Activated CD4-positive, alpha-beta T cell treated with anti-CD3 and anti-CD28 coated beads, Interleukin-2, amount 50 U/mL, for 16 hours (primary cell): ENCODE data around the gene GTPBP2.
"Not testable (repeated sequence)": the region's sequence is repeated elsewhere in the genome, so short reads cannot be mapped to it uniquely, and the experiment has no call there.

ENCODE experiments used
- DNase-seq: peaks from one replicate; pipeline ENCODE4 v3.0.0-alpha.2; 2020

GTPBP2 gene

DNA sequence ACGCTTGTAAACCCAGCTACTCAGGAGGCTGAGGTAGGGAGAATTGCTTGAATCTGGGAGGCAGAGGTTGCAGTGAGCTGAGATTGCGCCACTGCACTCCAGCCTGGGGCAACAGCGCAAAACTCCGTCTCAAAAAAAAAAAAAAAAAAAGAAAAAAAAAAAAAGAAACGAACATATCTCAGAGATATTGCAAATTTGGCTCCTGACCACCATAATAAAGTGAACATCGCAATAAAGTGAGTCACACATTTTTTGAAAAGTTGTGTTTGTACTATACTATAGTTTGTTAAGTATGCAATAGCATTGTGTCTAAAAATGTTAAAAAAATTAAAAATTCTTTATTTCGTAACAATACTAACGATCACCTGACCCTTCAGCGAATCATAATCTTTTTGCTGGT lies 29.1 kb upstream of the GTPBP2 start:
- DNase-seq: no peak

DNA sequence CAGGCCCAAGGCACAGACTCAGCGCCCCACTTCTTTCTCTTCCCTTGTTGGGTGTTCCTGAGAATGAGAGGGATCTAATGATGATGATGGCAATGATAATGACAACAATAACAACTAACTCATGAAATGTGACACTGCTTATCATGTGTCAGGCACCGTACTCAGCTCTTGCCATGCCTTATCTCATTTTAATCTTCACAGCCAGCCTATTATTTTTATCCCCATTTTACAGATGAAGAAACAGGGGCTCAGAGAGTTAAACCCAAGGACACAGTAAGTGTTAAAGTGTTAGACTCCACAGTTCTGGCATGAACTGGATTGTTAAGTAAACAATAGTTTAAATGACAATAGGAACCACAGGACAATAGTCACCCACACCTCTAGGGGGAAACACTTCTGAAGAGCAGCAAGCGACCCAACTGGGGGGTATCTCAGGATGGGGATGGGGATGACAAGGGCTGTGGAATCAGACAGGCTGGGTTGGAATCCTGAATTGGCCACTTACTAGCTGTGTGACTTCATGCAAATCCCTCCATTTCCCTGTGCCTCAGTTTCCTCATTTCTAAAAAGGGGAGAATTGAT lies 28.2 kb upstream of the GTPBP2 start:
- no peak for DNase-seq

DNA sequence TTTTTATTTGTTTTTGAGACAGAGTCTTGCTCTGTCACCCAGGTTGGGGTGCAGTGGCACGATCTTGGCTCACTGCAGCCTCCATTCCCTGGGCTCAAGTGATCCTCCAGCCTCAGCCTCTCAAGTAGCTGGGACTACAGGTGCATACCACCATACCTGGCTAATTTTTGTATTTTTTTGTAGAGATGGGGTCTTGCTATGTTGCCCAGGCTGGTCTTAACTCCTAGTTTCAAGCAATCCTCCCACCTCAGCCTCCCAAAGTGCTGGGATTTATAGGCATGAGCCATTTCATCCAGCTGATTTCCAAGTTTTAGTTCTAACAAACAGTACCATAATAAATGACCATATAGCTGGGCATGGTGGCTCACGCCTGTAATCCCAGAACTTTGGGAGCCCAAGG lies 23.8 kb upstream of the GTPBP2 start:
- DNase-seq: not testable (repeated sequence)

DNA sequence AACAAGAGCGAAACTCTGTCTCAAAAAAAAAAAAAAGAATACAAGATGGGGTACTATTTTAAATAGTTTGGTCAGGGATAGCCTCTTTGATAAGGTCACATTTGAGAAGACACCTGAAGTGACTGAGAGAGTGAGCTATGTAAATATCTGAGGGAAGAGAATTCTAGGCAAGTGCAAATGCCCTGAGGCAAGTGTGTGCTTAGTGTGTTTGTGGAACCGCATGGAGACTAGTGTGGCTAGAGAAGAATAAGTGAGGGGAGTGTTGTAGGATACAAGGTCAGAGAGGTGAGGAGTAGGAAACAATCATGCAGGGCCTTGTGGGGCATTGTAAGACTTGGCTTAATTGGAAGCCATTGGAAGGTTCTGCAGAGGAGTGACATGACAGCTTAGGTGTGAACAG lies 19.2 kb upstream of the GTPBP2 start:
- no peak for DNase-seq

DNA sequence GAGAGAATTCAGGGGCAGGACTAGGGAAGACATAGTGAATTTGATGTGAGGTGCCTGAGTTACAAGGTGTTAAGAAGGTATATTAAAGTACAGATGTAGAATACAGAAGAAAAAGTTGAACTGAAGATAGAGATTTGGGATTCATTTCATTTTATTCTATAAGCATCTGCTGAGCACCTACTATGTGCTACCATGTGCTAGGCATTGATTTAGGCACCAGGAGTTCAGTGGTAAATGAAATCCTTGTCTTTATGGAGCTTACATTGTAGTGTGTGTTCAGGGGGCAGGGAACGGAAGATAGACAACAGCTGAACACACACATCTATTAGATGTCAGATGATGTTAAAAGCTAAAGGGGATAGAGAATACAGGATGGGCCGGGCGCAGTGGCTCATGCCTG lies 18.5 kb upstream of the GTPBP2 start:
- no peak for DNase-seq

DNA sequence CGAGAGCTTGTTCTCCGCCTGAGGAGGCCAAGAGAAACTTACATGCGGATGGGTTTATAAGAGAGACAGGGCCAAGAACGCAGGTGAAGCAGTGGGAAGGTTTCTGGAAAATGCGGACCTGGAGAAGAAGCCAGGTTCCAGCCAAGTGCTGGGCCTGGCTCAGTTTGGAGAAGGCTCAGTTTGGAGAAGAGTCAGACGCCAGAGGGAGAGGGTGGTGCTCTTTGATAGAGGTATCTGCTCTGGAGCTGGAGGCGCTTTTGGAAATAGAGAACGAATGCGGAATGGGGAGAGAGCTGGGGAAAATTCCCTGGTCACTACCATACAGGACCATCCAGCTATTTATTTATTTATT lies 16.5 kb upstream of the GTPBP2 start:
- no peak for DNase-seq

DNA sequence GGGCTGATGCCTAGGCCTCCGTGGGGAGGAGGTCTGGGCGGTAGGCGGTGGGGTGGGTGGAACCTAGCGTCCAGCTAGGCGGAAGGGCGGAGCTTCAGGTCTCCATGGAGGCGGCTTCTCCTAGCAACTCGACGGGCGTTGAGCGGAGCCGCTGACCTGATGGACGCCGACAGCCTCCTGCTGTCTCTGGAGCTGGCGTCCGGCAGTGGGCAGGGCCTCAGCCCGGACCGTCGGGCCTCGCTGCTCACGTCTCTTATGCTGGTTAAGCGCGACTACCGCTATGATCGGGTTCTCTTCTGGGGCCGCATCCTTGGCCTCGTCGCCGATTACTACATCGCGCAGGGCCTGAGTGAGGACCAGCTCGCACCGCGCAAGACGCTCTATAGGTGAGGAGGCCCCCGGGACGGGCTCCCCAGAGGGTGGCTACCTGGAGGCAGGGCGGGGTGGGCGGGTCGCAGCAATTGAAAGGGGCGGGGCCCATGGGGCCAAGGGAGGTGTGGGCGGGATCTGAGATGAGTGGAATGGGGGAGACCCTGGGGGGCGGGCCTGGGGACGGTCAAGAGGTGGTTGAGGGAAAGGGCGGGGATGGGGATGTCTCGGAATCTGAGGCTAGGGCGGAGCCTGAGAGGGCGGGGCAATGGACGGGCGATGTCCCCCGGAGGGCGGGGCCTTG lies 16.0 kb upstream of the GTPBP2 start, which contains the start of gene RSPH9:
TSS of gene RSPH9 (plus strand) at position 97 of the 673 bp plus-strand sequence. CDS start at position 160, 63 bp downstream.
- peak; percentile 39 for DNase-seq

DNA sequence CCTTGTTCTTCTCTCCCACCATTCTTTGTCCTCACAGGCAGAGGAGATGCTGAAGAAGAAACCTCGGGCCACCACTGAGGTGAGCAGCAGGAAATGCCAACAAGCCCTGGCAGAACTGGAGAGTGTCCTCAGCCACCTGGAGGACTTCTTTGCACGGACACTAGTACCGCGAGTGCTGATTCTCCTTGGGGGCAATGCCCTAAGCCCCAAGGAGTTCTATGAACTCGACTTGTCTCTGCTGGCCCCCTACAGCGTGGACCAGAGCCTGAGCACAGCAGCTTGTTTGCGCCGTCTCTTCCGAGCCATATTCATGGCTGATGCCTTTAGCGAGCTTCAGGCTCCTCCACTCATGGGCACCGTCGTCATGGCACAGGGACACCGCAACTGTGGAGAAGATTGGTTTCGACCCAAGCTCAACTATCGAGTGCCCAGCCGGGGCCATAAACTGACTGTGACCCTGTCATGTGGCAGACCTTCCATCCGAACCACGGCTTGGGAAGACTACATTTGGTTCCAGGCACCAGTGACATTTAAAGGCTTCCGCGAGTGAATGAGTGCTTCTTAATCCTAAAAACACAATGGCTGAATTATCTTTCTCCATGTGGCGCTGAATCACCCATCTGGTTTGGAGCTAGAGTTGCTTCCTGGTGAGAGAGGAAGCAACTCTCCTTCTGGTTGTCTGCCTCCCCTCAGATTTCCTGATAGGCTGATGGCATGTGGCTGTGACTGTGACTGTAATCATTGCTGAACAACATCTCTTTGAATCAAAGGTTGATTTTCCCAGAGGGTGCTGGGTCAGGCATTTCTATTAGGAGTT lies 11.1 kb upstream of the GTPBP2 start:
- DNase-seq: no peak

DNA sequence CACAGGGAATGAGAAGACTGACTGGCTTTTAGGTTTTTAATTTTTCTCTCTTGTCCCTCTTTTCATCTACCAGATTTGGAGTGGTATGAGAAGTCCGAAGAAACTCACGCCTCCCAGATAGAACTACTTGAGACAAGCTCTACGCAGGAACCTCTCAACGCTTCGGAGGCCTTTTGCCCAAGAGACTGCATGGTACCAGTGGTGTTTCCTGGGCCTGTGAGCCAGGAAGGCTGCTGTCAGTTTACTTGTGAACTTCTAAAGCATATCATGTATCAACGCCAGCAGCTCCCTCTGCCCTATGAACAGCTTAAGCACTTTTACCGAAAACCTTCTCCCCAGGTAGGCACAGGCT lies 7.2 kb upstream of the GTPBP2 start:
- peak; percentile 21 for DNase-seq

DNA sequence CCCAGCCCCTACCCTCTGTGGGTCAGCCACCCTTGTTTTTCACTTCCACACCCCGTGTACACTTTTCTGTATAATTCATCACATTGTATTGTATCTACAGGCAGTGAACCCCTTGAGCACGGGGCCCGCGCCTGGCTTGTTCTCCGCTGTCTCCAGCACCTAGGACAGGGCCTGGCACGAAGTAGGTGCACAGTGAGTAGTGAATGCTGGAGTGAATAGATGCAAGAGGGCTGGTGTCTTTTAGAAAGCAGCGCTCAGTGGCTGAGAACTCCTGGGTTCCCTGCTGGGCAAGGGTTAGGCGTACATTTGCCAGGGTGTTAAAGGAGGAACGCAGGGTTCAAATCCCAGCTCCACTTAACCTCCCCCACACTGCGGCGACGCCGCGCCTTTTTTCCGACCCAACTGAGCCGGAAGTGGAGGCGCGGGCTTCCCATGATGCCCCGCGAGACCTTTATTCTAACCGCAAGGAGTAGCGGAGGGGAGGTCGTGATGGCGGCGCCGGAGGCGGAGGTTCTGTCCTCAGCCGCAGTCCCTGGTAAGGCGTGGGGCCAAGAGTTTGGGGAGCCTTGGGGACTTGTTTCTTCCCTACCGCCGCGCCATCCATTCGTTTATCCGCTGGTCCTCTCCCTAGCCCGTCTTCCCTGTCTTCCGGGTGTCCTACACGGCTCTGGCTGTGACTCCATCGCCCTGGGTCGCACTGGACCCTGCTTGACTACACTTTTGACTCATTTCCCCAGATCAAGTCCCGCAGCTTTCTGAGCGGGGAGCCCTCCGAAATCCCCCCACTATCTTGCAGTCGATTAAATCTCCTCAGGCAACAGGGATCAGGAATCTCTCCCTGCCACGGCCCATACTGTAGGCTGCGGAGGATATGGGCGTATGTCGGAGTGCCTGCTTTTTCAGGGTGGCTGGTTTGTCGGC lies 6.6 kb upstream of the GTPBP2 start, which contains the start of gene MAD2L1BP:
TSS of gene MAD2L1BP (plus strand) at position 454 of the 921 bp plus-strand sequence. CDS start at position 490, 36 bp downstream.
- DNase-seq: peak; percentile 89

DNA sequence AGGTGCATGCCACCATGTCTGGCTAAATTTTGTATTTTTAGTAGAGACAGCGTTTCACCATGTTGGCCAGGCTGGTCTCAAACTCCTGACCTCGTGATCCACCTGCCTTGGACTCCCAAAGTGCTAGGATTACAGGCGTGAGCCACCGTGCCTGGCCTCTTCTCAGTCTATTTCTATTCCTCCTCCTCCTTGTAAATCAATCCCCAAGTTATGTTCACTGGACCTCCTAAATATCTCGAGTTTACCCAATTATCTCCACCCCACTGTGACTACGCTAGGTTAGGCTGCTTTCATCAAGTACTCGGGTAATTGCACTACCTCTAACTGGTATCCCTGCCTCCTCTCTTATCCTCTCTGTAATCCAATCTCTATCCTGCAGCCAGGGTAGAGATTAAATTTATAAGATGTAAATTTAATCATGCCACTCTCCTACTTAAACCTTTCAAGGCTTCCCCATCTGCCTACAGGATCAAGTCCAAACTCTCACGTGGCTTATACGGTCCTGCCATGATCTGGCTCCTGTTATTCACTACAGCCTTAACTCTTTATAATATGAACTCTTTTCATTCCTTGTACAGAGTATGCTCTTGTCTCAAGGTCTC lies 5.7 kb upstream of the GTPBP2 start:
- no peak for DNase-seq

DNA sequence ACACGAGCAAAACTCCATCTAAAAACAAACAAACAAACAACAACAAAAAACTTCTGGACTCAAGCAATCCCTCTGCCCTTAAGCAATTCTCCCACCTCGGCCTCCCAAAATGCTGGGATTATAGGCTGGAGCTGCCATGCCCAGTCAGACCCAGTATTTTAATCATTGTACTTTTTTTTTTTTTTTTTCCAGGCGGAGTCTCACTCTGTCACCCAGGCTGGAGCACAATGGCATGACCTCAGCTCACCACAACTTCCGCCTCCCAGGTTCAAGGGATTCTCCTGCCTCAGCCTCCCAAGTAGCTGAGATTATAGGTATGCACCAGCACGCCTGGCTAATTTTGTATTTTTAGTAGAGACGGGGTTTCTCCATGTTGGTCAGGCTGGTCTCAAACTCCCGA lies 3.9 kb upstream of the GTPBP2 start:
- not testable (repeated sequence) for DNase-seq

DNA sequence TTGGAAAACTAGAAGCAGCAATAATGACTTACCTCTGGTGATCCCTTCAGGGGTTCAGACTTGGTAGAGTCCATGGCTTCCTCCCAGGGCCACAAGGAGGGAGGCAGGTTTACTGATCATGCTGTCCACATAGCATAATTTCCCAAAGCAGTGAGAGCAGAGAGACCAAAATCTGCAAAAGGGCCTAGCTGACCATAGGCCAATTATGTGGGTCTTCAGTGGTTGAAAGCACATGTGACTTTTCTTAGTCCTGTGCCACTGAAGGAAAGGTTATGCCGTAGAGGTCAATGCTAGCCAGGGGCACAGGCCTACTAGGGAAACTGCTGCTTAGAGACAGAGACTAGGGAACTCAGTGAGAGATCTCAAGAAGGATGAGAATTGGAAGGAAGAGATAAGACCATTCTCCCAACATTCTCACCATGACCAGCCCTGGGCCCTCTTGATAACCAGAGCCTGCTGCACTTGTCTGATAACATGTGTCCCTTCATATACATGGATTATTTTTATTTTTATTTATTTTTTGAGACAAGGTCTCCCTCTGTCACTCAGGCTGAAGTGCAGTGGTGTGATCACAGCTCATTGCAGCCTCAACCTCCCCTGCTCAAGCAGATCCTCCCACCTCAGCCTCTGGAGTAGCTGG lies 2.0 kb upstream of the GTPBP2 start:
- DNase-seq: no peak

DNA sequence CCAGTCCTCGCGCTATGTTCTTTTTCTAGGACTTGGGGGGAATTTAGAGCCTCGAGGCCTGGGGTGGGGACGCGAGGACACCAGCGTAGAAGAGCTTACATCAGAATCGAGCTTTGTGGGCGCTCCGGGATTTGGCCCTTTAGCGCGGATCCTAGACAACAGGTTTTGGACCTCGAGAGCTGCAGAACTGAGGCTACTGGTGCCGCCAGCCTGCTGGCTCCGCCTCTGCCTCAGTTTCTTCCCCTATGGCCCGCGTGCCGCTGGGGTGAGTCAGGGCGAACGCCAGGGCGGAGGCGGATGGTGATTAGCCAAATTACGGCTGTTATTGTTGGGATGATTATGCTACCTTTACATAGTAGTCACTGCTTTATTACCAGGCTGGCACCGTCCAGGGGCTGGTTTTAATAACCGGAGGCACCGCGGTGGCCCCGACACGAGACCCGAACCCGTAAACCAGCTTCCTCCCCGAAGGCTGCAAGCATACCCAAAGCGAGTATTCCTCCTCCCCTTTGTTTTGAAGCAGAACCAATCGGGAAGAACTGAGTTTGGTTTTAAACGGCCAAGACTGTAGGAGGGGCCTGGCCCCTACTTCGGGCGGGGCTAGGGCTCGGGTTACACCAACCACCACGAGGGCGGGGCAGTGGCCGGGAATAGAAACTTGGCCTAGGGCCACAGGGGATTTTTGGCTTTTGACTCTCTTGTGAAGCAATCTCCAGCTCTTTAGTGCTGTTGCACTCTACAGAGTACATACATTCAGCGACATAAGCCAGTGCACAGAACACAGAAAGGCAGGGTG lies 639 bp upstream of the GTPBP2 start:
- peak; percentile 96 for DNase-seq

DNA sequence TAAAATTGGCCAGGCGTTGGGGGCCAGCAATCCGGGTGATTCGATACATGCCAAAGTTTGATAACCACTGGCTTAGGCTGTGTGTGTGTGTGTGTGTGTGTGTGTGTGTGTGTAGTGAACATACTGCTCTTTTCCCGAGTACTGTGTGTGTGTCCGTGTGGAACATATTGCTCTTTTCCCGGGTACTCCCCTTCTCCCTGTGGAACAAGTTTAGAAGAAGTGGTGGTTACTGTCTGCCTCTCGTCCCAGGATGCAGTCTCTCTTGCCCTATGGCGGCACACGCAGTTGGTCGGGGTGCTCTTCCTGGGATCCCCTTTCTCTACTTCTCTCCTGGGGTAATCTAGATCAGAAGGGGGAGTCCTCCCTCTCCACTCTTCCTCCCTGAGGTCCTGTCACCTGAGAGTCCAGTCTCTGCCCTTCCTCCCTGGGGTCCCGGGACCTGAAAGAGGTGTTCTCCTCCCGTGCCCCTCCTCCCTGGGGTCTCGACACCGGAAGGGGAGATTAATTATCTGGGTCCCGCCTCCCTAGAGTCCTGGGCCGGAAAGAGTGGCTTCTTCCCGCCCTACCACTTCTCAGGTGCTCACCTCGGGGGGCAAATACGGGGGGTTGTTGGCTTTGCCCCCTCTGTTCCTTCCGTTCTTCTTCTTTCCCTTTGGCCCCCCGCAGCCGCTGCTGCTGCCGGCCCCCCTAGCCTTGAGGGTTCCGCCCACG lies 516 bp downstream of the GTPBP2 start:
- peak; percentile 64 for DNase-seq

DNA sequence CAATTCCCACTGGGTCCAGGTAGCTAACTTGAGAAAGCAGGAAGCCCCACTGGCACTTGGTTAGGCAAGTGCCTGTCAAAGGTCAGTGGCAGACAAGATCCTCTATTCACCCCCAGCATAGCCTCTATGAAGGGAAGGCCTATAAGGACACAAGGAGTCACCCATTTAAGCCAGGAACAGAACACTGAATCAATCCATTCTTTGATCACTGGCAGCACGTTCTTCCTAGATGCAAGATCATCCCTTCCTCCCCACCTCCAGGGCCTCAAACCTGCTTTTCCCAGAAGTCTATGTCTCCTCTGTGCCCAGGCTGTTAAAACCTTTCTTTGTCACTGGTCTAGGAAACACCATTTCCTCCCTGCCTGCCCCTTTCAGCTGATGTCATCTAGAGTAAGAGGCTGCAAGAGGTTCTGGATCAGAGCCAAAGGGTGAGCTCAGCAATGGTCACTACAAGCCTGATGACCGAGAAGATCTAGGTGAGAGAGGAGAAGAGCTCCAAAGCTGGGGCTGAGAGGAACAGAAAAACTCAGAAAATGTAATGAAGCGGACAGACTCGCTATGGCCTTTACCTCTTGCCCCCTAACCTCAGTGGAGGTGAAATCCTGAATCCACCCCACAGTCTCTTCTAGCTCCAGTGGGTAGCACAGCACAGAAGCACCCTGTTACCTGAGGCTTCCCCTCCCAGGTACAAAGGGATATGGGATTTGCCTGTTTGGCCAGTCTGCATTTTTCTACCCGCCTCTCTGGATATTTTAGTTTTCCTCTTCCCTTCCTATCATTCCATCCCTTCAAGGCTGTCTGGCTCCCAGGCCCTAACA lies 1.8 kb downstream of the GTPBP2 start:
- DNase-seq: peak; percentile 46

DNA sequence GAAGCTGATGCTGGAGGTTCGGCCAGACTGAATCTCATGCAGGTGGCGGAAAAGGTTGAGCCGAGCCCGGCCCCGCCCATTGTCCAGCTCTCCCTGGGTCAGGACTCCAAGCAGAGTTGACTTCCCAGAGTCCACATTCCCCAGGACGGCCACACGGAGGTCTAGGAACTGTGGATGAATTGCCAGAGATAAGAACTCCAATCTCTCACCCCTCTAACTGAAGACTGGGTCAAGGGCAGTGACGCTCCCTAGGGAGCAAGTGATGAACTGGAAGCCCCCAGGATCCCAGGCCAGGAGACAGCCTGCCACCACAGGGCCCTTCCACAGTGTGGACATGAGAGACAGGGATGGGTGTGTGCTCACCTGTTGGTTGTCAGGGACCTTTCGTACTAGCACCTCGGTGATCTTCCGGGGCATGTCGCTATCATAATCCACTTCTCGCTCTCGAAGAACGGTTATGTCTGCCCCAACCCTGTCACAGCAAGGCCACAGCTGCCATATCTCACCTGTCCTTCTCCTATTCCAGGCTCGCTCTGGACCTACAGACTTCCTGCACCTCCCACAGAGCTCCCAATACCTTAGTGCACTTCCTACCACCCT lies 3.6 kb downstream of the GTPBP2 start:
- DNase-seq: no peak

DNA sequence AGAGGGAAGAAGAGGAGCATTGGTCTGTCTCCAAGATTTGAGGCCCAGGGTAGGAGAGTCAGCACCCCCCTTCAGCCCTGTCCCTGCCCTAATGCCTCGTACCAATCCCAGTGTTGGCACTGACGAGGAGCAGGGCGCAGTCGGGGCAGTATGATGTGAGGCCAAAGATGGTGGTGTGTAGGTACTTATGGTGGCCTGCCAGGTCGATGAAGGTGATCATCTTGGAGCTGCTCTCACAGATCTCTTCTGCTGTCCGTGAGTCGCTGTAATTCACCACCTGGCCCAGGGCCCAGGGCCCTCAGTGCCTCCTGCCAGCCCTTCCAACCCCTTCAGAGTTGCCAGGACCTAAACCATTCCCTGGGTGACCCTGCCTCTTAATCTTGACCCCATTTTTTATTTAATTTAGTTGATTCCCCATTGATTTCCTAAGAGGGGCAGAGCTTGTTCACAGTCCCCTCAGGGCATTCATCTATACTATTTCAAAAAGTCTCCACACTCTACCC lies 4.2 kb downstream of the GTPBP2 start:
- no peak for DNase-seq
